GM18520 (cell line): ENCODE data around the gene KMT2E.
A peak's percentile ranks its signal among the peaks of the same experiment; 100 is the strongest.
"Not testable (repeated sequence)": the region's sequence is repeated elsewhere in the genome, so short reads cannot be mapped to it uniquely, and the experiment has no call there.

ENCODE experiments used
- ATAC-seq: cut with Tn5 transposase; IDR thresholded peaks from one replicate; pipeline ENCODE4 v1.9.1; 2021; ENCODE audit not compliant: unreplicated experiment

The KMT2E gene, protein sequence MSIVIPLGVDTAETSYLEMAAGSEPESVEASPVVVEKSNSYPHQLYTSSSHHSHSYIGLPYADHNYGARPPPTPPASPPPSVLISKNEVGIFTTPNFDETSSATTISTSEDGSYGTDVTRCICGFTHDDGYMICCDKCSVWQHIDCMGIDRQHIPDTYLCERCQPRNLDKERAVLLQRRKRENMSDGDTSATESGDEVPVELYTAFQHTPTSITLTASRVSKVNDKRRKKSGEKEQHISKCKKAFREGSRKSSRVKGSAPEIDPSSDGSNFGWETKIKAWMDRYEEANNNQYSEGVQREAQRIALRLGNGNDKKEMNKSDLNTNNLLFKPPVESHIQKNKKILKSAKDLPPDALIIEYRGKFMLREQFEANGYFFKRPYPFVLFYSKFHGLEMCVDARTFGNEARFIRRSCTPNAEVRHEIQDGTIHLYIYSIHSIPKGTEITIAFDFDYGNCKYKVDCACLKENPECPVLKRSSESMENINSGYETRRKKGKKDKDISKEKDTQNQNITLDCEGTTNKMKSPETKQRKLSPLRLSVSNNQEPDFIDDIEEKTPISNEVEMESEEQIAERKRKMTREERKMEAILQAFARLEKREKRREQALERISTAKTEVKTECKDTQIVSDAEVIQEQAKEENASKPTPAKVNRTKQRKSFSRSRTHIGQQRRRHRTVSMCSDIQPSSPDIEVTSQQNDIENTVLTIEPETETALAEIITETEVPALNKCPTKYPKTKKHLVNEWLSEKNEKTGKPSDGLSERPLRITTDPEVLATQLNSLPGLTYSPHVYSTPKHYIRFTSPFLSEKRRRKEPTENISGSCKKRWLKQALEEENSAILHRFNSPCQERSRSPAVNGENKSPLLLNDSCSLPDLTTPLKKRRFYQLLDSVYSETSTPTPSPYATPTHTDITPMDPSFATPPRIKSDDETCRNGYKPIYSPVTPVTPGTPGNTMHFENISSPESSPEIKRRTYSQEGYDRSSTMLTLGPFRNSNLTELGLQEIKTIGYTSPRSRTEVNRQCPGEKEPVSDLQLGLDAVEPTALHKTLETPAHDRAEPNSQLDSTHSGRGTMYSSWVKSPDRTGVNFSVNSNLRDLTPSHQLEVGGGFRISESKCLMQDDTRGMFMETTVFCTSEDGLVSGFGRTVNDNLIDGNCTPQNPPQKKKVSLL (N-terminal part only)

DNA sequence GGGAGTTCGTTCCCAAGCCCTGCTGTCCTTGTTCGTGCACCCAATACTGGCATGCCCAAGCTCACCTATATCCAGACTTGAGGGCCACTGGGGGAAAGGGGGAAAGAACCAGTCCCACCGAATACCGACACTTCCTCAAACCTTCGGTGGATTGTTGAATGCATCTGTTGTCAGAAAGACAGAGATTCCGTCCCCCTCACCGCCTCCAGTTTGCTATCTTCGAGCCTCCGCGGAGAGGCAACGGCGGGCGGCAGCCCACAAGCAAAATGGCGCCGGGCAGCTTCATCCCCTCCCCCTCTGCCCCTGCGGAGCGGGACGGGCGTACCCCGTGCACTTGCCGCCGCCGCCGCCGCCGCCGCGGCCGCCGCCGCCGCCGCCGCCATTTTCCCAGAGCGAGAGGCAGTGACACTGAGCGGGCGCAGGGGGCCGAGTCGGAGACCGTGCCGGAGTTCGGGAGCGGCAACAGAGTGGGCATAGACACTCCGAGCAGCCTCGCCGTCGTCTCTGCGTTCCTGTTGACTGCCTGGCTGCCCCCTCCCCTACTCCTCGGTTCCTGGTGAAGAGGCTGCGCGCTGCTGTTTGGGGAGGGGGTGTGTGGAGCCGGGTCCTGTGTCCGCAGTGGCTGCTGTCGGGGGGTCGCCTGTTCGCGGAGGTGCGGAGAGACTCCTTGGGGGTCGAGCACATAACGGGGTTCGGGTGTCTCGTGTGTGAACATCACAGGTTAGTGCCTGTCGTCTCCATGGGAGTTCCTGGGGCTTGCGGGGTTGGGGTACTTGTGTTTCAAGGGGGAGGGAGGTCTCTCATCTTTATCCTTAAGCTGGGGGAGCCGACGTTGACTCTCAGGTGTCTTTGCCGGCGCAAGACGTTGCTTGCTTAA is at the start of gene KMT2E:
Gene KMT2E, plus strand, starts transcription at position 390 of the 877 bp plus-strand sequence. CDS start 26,748 bp downstream, outside the sequence.
- ATAC-seq = peak; percentile 24

DNA sequence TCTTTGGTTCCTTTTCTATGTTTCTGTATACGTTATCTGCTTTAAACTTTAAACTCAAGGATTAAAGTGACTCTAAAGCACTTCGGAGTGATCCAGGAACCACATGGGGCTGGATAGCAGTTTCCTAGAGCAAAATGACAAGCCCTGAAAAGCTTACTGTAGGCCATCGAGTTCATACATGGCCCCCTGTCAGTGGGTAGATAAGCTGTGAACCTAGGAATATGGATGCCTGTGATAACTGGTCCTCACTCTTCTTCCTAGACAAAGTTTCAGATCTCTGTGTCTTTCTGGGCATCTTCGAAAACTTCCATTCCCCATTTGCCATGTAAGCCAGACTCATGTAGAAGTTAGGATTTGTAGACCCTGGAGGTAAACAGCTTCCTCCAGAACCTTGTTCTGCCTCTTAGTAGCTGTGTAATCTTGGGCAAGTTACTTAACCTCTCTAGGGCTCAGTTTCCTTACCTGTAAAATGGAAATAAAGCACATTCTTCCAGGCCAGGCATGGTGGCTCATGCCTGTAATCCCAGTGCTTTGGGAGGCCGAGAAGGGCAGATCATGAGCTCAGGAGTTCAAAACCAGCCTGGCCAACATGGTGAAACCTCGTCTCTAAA is 49.3 kb upstream of the KMT2E start:
- no peak for ATAC-seq

DNA sequence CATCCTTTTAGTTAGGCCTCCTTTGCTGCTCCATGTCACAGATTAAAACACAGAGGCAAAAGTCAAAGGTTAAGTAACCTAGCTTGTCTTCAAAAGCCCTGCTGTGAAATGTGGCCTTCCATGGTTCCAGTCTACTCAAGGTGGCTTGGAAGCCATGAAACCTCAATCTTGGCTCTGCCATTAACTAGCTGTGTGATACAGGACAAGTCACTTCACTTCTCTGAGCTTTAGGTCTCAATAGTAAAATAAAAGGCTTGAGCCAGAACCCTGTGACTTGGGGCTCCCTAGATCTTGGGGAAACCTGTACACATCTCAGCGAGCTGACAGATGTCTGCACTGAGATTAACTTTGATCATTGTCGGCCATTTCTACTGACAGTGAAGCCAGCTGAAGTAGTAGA is 48.0 kb upstream of the KMT2E start:
- ATAC-seq = no peak

DNA sequence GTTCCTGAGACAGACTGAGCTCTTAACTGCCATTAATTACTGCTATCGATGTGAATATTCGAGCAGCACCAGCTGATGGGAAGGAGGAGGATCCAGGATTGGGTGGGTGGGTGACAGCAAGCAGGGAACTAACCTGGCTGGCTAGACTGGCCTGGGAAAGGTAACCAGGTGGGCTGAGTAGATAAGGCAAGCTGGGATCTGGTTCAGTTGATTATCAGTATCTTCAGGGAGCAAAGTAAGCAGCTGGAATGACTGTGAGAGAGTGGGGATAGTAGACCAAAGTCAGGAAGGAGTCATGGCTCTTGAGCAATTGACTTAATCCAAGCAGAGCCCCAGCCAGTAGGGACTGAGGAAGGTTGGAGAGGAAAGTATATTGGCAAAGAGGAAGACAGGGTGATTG is 46.9 kb upstream of the KMT2E start:
- ATAC-seq = no peak

GRCh38 chr7:104967595-104967994 is 46.4 kb upstream of the KMT2E start:
- no peak for ATAC-seq

DNA sequence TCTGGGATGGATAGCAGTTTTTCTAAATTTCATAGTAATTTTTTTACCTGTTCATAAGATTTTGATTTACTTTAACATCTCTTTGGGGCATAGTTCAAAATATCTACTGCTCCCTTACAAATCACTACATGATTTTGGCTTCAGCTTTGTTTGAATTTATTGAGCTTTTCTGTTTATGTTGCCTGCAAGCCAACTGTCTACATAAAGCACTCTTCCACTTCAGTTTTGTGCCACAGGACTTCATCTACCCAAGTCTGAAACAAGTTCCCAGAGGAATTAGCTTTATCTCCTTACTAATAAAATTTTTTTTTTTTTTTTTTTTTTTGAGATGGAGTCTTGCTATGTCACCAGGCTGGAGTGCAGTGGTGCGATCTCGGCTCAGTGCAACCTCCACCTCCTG is 45.4 kb upstream of the KMT2E start:
- ATAC-seq = no peak

DNA sequence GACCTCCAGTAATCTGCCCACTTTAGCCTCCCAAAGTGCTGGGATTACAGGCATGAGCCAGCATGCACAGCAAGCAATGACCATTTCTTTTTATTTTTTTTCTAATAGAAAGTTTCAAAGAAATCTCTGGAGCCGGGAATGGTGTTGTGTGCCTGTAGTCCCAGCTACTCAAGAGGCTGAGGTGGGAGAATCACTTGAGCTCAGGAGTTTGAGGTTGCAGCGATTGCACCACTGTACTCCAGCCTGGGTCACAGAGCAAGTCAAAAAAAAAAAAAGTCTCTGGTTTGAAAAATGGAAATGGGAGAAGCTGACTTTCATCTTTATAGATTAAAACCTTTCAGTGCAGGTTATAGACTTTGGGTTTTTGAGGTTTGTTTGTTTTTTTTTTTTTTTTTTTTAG is 44.8 kb upstream of the KMT2E start:
- ATAC-seq = no peak

DNA sequence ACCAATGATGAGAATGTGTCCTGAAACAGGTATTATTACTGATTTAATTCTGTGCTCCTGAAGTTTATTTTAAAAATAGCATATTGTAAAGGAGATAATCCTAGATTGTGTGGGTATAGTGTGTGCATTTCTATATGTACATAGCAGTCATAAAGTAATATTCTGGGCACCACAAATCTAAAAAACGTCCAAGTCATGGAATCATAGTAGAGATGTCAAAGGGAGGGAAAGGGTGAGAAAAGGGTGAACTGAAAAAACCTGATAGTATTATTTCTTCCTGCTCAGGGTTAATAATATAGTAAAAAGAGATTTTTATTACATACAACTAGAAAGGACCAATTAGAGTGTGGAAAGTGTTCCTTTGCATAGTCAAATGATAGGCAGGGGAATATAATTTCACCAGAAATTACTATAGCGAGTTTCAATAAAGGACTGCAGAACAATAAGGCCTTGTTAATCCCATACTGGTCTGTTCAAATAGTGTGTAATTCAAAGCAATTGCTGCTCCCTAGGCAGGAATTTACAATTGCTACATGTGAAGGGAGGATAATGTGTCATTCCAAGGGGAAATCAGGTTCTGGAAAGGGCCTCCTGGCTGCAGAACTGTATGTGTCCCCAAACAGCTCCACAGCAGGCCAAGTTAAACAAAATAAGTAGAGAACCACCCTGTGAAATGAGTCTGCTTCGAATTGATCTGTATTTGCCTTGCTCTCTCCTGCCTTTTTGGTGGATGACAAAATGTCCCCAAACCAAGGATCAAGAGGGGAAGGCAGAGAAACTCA is 42.5 kb upstream of the KMT2E start:
- ATAC-seq = no peak

GRCh38 chr7:104972500-104972899 is 41.5 kb upstream of the KMT2E start:
- no peak for ATAC-seq

DNA sequence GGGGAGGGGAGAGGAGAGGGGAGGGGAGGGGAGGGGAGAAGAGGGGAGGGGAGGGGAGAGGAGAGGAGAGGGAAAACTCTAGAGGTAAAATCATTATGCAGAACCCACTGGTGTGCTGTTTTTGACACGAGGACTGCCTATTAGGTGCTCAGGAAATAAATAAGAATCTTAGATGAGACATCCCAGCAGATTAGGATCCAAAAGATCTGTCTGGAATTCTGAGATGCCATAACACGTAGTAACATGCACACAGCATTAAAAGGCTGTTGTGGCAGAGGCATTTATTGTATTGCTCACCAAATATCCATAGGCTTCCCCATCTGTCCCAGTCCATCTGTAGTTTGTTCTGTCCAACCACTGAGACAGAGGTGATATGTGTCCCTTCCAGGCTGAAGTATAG is 40.8 kb upstream of the KMT2E start:
- ATAC-seq = no peak

- ATAC-seq = no peak
These were observed 40.0 kb upstream of the KMT2E start for GRCh38 chr7:104973909-104974415.

DNA sequence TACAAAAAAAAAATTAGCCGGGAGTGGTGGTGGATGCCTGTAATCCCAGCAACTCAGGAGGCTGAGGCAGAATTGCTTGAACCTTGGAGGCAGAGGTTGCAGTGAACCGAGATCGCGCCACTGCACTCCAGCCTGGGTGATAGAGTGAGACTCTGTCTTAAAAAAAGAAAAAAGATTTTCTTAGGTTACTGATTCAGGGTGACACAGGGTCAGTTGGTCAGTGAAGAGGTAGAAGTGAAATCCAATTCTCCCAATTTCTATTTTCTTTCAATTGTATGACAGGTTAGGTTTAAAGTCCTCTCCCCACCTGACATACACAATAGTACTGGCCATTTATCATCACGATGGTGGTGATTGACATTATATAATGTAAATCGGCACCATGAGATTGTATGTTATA is 38.5 kb upstream of the KMT2E start:
- ATAC-seq = not testable (repeated sequence)

DNA sequence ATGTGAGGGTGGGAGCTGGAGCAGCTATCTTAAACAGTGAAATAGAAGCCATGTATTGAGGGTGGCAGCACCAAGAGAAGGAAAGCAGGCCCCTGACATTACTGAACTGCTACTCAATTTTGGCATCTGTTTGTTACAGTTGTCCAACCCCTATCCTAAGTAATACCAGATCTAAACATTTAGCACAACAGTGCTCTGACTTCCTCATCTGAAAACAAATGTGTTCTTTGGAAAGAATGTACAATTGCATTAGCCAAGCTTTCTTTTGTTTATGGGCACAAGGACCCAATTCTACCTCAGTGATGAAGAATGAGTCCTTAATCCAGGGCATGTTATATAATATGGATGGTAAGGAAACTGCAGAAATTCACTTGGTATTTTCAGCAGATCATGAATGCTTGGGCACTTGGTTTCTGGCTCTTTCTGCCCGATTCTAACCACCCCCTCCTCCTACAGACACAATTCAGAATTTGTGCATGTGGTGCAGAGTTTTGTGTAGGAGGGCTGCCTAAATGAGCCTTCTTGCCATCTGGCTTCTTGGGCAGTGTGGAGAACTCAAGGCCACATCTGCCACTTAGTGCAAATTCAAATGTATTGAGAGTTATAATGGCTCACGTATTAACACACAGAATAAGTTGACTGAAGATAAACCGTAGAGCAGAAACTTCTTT is 36.9 kb upstream of the KMT2E start:
- ATAC-seq = no peak

DNA sequence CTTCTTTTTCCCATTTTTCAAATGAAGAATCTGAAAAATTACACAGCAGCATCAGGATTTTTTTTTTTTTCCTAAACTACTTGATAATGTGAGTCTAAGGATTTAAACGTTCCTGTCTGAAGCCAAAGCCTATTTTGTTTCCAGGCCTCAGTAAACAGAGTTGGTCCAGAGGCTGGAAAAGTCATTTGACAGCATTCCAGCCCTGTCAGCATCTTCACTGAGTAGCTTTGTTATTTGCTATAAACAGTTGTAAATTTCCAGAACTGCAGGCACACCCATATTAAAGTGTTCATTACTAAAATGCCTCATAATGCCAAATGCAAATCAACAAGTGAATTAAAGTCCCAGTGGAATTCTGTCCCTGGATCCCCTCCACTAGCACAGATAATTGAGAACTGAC is 35.5 kb upstream of the KMT2E start:
- ATAC-seq = no peak

GRCh38 chr7:104979167-104979841 is 34.7 kb upstream of the KMT2E start:
- no peak for ATAC-seq

GRCh38 chr7:104980440-104980839 is 33.6 kb upstream of the KMT2E start:
- no peak for ATAC-seq

GRCh38 chr7:104980841-104981671 is 32.9 kb upstream of the KMT2E start:
- ATAC-seq = no peak
